Body of pancreas (tissue), 4 donors: Measurements from ENCODE around the gene ANKS1A.

Experiments
- POLR2A ChIP-seq, 3 donors: fragments of 450-650 bp; IDR thresholded peaks; one replicate each; pipeline ENCODE4 v1.6.1; 2016; ENCODE audit warnings: antibody characterized with exemption in 3 of 3, mild to moderate bottlenecking in 2 of 3
- TF ChIP-seq, protein P1 (sequence below), 7 experiments: fragments of 450-650 bp in 4 of 7; fragments of 200-600 bp in 3 of 7; sonication (generic) in 3 of 7; IDR thresholded peaks; one replicate each; pipeline ENCODE4 v1.5.1; 2016 to 2019; ENCODE audit warnings: antibody characterized with exemption in 7 of 7

DNA sequence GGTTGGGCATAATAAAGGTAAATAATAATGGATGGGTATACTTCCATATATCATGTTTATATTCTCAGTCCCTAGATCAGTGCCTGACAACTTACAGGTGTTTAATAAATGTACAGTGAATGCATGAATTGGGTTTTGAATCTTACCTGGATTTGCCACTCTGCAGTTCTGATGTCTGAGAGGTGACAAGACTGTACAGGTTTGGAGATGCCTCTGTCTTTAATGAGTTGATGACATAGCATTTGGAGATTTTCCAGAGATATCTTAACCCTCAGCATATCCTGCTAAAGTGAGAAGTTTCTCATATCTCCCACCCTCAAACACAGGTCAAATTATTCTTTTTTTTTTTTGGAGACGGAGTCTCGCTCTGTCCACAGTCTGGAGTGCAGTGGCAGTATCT is 2.2 kb downstream of the ANKS1A start:
- TF ChIP-seq, protein P1, sequence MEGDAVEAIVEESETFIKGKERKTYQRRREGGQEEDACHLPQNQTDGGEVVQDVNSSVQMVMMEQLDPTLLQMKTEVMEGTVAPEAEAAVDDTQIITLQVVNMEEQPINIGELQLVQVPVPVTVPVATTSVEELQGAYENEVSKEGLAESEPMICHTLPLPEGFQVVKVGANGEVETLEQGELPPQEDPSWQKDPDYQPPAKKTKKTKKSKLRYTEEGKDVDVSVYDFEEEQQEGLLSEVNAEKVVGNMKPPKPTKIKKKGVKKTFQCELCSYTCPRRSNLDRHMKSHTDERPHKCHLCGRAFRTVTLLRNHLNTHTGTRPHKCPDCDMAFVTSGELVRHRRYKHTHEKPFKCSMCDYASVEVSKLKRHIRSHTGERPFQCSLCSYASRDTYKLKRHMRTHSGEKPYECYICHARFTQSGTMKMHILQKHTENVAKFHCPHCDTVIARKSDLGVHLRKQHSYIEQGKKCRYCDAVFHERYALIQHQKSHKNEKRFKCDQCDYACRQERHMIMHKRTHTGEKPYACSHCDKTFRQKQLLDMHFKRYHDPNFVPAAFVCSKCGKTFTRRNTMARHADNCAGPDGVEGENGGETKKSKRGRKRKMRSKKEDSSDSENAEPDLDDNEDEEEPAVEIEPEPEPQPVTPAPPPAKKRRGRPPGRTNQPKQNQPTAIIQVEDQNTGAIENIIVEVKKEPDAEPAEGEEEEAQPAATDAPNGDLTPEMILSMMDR (IDR thresholded peaks at IDR 0.05): no peak
- TF ChIP-seq POLR2A (IDR thresholded peaks at IDR 0.05): no peak
